ENCODE measurements around the gene RAPGEF2.
"Not testable (repeated sequence)": the region's sequence is repeated elsewhere in the genome, so short reads cannot be mapped to it uniquely, and the experiment has no call there.

Gene RAPGEF2, protein sequence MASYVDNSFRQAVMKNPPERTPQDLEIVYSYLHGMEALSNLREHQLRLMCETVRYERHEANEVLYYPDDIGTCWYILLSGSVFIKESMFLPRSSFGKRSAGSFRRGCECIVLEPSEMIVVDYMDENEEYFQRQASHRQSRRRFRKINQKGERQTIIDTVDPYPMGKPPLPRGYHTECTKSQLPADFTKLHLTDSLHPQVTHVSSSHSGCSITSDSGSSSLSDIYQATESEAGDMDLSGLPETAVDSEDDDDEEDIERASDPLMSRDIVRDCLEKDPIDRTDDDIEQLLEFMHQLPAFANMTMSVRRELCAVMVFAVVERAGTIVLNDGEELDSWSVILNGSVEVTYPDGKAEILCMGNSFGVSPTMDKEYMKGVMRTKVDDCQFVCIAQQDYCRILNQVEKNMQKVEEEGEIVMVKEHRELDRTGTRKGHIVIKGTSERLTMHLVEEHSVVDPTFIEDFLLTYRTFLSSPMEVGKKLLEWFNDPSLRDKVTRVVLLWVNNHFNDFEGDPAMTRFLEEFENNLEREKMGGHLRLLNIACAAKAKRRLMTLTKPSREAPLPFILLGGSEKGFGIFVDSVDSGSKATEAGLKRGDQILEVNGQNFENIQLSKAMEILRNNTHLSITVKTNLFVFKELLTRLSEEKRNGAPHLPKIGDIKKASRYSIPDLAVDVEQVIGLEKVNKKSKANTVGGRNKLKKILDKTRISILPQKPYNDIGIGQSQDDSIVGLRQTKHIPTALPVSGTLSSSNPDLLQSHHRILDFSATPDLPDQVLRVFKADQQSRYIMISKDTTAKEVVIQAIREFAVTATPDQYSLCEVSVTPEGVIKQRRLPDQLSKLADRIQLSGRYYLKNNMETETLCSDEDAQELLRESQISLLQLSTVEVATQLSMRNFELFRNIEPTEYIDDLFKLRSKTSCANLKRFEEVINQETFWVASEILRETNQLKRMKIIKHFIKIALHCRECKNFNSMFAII (N-terminal part only)

DNA sequence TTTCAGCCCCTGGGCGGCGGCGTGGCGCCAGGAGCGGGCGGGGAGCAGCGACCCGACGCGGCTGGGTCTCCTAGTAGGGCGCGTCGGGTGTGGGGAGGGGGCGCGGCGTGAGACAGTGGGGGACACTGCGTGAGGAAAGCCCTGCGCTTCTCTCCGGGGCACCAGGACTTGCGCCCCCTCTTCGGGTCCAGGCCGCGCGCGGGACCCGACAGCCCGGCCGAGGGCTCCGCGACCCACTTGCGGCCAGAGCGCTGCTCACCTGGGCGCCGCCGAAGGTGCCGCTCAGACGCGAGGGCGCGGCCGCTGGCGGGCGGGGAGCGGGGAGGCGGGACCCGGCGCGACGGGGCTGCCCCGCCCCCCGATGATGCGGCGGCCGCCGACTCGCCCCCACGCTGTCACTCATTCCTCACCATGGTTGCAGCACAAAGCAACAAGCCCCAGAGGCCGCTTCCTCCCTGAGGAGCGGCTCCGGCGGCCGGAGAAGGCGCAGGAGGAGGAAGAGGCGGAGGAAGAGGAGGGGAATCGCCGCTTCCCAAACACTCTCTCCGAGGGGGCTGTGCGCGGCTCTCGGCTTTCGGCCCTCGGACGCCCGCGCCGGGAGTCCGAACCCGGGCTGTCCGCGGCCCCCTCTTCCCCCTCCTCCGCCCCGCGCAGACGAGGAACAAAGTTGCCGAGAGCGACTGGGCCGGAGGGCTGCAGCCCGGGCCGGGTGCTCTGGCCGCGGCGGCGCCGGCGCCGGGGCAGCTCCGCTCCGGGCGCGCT lies at the start of gene RAPGEF2:
Gene RAPGEF2 (plus strand): TSS at position 458 of the 762 bp plus-strand sequence. CDS start 1,084 bp downstream, outside the sequence.
- peak; percentile 80 for DNase-seq (ENCODE audit: low read depth)

DNA sequence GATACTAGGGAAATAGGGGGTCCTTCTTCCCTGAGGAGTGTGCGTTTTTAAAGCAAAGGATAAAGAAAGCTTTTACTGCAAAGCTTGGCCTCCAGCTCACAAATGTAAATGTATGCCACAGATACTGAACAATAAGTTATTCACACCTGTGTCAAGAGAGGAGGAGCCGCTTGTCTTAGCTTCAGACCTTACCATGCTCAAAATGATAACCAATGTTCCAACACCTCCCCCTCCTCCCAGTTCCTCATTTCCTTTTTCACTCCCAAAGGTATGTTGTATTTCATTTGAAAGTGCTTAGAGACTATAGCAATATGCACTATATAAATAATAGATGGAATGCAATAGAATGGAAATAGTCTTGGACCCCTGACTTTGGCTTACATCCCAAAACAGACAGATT lies 47.0 kb upstream of the RAPGEF2 start:
- DNase-seq (ENCODE audit: low read depth) = no peak

DNA sequence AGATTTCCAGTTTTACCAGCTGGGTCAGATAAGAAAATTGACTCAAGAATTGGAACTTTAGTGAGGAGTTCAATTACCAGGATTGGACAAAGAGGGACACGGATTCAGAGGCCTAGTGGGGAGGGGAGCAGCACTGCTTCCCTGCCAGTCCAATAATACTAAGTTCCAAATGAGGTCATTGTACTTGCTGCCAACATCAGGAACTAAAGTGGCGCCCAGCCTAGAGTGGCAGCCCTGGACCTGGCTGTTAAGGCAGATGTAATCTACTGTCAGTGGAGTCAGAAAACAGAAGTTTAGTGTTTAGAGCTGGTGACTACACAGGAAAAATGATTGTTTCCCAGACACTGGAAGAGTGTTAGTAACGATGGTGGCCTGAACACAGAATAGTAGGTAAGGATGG lies 42.7 kb upstream of the RAPGEF2 start:
- DNase-seq (ENCODE audit: low read depth) = no peak

DNA sequence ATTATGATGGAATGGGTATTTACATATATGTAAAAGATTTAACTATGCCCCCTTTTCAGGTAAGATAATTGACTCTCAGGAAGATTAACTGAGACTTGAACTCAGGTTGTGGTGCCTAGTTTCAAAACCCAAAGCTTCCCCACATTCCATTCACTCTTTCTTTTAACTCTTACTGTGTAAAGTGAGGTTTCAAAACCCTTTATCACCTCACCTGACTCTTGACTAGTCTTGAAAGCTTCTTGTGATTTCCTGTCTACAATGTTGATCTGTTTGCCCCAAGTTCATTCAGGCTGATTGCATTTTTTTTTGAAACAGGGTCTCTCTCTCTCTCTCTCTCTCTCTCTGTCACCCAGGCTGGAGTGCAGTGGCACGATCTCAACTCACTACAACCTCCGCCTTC lies 40.5 kb upstream of the RAPGEF2 start:
- DNase-seq (ENCODE audit: low read depth) = no peak

DNA sequence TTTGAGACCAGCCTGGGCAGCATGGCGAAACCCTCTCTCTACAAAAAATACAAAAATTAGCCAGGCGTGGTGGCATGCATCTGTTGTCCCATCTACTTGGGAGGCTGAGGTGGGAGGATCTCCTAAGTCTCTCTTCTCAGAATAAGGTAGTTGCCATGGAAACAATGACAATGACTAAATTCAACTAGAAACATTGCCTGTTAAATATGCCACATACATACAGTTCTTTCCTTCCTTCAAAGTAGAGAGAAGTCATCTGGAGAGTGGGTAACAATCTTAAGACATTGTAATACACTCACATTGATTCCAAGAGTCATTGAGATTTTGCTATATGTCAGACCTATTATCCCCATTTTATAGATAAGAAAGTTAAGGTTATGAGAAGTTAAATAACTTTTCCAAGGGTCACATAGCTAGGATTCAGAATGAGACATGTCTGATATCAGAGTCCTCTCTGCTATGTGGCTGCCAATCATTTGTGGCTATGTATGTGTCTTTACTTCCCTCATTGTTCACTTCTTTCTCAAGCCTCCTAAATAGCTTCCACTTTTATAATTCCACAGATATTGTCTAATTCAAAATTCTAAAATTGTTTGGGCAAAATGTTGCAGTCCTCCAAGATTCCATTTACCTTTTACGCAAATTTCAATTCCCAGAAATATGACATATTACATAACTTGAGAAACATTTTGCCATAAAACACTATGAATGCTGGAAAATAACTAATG lies 37.2 kb upstream of the RAPGEF2 start:
- DNase-seq (ENCODE audit: low read depth) = no peak

DNA sequence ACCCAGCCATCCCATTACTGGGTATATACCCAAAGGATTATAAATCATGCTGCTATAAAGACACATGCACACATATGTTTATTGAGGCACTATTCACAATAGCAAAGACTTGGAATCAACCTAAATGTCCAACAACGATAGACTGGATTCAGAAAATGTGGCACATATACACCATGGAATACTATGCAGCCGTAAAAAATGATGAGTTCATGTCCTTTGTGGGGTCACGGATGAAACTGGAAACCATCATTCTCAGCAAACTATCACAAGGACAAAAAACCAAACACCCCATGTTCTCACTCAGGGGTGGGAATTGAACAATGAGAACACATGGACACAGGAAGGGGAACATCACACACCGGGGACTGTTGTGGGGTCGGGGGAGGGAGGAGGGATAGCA lies 34.7 kb upstream of the RAPGEF2 start:
- not testable (repeated sequence) for DNase-seq (ENCODE audit: low read depth)

DNA sequence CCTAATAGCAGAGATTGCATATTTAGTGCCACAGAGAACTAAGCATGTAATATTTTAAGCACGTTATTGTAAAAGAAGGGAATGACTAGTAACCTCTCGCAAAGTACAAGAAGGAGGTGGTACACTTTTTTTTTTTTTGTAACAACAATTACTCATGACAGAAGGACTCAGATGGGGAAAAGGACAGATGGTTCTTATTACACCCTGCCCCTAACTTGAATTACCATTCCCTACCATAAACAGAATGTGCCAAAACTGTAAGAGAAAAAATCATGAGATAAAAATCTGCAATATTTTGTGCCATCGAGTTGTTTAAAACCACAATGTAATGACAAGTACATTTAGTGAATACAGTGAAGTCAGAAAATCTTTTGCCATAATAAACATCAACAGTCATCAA lies 33.0 kb upstream of the RAPGEF2 start:
- DNase-seq (ENCODE audit: low read depth) = no peak

DNA sequence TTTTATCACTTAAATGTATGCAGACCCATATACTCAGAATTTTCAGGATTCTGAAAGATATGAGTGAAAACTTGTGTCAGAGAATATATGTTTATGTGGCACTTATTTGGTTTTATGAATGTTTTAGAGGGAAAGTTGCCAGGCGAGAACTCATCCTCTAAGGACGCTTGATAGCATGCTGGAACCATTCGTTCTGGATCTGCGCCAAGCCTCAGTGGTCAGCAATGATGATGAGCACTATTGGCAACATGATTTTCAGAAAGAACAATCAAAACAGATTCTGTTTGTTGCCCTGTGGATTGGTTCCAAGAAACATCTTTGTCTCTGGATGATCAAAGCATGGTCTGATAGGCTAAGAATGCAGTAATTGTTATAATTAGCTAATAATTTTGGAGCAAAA lies 32.1 kb upstream of the RAPGEF2 start:
- DNase-seq (ENCODE audit: low read depth) = no peak

DNA sequence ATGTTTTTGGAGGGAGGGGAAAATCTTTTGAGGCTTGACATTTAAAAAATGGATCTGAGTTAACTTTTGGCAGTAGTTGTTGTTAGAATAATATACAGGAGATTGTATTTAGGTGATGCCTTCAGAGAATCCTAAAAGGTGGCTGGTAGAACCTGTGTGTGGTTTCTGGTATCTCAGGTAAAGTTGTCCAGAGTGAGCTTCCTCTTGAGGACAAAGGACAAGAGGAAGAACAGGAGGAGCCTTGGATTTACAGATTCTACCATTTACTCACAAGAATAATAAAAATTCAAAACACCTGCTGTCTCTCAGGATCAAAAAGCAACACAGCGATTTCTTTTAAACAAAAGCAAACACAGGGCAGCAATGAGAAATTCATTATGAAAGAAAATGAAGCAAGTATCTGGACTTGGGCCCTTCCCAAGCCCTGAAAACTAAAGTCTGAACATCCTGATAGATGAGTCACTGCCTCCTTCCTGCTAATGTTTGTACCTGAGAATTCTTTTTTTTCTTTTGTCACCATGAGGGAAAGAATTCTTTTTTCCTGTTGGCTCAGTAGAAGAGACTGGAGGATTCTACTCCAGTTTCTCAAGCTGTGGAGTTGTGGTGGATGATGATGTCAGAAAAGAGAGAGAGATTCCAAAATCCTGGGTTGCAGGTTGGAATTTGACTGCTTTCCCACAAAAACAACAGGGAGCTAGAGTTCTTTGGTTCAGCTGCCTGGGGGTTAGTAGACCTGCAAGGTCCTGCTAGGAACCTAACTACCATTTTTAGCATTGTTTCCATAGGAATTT lies 31.5 kb upstream of the RAPGEF2 start:
- no peak for DNase-seq (ENCODE audit: low read depth)

DNA sequence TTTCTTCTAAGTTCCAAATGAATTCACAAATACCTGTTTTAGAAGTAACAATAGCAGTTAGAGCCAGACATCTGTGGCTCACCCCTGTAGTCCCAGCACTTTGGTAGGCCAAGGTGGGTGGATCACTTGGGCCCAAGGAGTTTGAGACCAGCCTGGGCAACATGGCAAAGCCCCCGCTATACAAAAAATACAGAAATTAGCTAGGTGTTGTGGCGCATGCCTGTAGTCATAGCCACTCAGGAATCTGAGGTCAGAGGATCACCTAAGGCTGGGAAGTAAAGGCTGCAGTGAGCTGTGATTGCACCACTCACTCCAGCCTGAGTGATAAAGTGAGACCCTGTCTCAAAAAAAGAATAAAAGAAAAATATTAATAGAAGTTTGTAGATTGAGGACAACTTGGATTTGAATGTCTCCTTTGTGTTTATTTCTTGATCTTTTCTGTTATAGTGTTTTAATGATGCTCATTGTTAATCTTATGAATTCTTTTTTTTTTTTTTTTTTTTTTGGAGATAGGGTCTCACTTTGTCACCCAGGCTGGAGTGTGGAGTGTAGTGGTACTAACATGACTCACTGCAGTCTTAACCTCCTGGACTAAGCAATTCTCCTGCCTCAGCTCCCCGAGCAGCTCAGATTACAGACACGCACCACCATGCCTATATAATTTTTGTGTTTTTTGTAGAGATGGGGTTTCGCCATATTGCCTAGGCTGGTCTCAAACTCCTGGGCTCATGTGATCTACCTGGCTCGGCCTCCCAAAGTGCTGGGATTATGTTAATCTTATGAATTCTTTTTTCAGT lies 30.7 kb upstream of the RAPGEF2 start:
- DNase-seq (ENCODE audit: low read depth) = no peak

DNA sequence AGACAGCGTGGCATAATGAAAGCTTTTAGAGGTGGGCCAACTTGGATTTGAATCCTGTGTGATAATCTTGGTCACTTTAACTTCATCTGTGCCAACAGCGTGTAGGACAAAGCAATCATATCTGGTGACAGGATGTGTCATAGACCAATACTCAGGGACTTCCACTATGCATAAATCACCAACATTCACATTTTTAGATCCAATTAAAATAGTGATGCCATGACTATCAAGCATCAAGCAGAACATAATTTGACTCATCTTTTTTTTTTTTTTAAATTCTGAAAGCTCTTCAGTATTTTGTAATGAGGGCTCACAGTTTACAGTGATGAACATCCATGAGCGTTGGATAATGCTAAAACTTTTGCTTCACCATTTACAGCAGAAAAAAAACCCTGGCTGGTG lies 27.3 kb upstream of the RAPGEF2 start:
- no peak for DNase-seq (ENCODE audit: low read depth)

DNA sequence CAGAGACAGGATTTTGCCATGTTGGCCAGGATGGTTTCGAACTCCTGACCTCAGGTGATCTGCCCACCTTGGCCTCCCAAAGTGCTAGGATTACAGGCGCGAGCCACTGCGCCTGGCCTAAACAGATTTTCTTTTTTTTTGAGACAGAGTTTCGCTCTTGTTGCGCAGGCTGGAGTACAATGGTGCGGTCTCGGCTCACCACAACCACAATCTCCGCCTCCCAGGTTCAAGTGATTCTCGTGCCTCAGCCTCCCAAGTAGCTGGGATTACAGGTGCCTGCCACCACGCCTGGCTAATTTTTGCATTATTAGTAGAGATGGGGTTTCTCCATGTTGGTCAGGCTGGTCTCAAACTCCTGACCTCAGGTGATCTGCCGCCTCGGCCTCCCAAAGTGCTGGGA lies 25.9 kb upstream of the RAPGEF2 start:
- DNase-seq (ENCODE audit: low read depth) = not testable (repeated sequence)

DNA sequence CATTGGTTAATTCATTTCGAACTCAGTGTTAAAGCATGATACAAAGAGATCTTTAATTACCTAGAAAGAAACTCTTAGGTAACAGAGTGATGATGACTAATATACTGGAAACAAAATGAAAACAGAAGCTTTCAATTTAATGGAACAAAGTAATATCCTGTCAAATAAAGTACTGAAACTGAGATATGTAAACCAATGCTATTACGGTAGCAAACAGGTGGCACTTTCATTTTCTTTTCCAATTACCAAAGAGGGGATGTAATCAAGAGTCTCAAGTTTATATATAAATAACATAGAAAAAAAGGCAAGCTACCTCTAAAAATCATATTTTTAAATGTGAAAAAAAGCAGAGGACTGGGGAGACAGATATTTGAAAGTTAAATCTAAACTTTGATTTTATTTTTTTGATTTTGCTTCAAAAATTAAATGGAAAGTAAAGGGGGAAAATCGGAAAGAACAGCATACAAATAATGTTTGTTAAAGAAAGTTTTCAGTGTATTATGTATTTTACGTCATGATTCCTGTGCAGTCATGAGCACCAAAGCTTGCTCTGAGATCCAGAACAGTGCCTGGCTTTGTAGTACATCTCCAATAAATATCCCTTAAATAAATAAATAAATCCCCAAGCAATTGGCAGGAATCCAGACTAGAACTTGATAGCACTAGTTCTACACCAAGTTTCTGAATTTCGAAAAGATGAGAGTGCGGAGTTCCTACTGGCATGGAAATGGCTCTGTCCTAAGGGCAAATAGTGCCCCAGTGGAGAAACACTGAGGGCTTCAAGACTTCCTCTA lies 25.0 kb upstream of the RAPGEF2 start:
- DNase-seq (ENCODE audit: low read depth) = no peak

DNA sequence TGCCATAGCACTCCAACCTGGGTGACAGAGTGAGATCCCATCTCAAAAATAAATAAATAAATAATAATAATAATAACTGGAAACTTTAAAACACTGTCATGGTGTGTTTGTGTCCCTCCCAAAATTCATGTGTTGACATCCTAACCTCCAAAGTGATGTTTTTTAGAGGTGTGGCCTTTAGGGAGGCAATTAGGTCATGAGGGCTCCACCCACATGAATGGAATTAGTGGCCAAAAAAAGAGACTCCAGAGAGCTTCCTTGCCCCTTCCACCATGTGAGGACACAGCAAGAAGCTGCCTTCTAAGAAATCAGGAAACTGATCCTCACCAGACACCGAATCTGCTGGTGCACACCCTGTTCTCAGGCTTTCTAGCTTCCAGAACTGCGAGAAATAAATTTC lies 23.8 kb upstream of the RAPGEF2 start:
- DNase-seq (ENCODE audit: low read depth) = no peak

DNA sequence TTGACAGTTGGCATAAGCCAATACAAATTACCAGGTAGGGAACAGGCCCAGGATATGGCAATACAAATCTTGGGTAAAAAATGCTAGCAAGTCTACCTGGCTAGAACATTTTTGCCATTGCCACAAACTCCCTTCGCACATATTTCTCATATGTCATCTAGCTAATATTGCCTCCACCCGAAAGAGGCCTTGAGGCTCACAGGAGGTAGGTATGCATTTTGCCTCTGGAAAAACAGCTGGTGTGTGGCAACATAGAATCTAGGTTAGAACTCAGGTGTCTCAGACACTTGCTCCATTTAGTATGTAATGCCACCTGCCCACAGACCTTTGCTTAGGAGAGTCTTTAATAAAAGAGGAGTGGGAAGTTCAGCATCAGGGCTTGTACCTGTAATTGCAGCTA lies 16.3 kb upstream of the RAPGEF2 start:
- DNase-seq (ENCODE audit: low read depth) = no peak

DNA sequence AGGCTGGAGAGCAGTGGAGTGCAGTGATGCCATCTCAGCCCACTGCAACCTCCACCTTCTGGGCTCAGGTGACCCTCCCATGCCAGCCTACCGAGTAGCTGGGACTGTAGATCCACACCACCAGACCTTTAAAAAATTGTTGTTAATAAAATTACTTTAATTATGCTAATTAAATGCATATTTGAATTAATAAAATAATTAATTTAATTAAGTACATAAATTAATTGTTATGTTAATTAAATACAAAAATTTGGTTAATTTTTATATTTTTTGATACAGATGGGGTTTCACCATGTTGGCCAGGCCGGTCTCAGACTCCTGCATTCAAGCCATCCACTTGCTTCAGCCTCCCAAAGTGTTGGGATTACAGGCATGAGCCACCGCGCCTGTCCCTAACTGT lies 12.6 kb upstream of the RAPGEF2 start:
- no peak for DNase-seq (ENCODE audit: low read depth)

DNA sequence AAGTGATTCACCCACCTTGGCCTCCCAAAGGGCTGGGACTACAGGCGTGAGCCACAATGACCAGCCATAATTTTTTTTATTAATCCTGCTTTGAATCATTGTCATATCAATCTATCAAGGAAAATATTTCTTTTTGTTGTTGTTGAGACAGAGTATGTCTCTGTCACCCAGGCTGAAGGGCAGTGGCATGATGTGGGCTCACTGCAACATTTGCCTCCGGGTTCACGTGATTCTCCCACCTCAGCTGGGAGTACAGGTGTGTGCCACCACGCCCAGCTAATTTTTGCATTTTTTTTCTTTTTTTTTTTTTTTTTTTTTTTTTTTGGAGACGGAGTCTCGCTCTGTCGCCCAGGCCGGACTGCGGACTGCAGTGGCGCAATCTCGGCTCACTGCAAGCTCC lies 8.7 kb upstream of the RAPGEF2 start:
- DNase-seq (ENCODE audit: low read depth) = not testable (repeated sequence)

DNA sequence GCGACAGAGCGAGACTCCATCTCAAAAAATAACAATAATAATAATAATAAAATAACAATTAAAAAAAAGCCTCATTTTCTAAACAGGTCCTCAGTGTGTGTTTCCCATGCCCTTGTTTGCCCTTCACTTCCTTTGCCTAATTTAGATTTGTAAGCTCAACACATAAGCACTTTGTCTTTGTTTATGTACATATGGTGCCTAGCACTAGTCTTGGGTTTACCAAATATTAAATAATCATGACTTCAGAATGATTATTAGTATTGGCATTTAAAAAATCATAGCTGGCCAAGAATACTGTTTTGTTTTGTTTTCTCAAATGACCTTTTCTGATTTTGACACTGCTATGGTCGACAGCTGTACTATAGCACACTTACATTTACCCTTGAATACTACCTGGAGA lies 6.4 kb upstream of the RAPGEF2 start:
- DNase-seq (ENCODE audit: low read depth) = no peak

DNA sequence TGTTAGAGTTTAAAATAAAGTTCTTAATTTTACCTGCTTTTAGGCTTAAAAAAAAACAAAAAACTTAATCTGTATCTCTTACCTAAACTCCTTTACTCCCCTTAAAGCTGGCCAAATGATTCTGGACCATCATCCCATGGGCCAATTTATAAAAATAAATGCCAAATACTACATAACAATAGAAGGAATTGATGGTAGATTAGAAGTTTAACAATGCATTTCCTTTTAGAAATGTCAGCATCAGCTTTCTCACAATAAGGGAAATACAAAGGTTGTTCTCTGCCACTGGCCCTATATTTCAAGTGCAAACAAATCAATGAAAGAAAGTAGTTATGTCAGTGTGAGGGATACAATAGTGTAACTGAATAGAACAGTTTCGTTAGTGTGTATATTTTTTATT lies 5.7 kb upstream of the RAPGEF2 start:
- no peak for DNase-seq (ENCODE audit: low read depth)

All from activated T-helper 1 cell treated with Interleukin-2 at 50 U/mL for 16 hours (primary cell).